Measurements from ENCODE around the gene HIBCH.

The HIBCH gene

DNA sequence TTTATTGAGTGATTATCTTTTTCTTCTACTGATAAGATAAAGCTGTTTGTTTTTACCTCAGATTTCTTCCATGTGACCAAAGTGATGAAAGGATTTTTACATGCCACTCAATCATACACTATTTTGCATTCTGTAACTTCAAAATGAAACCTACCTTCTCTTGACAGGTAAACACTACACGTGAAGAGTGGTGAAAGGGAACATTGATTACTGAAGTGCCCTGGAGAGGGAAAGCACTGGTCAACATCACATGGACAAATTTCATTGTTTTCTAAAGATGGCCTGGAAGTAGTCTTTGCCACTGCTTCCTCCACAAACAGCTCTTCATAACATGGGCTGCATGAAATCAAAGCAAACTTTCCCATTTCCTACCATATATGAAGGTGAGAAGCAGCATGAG is 120.1 kb downstream of the HIBCH start:
- no peak for DNase-seq (ENCODE audit: low spot score)
- TF ChIP-seq CTCF (IDR thresholded peaks at IDR 0.05; ENCODE audit: borderline replicate concordance, control extremely low read depth, extremely low read depth, insufficient read depth, missing control alignments), result no peak
- in situ Hi-C loops (cut with MboI; ENCODE audit: low sequenced_read_pairs, unreplicated experiment), result no loop called here

DNA sequence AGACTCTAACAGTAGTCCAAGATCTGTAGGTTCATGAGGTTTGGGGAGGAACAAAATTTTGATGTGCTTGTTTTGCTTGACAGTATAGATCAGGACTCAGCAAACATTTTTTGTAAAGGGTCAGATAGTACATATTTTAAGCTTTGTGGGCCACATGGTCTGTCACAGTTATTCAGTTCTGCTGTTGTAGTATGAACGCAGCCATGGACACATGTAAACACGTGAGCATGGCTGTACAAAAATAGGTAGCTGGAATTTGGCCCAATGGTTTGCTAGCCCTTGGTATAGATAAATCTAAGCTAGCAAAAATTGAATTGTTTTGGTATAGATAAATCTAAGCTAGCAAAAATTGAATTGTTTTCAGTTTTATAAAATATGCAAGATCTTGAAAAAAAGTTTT is 120.5 kb downstream of the HIBCH start:
- no peak for DNase-seq (ENCODE audit: low spot score)
- in situ Hi-C loops (cut with MboI; ENCODE audit: low sequenced_read_pairs, unreplicated experiment), result no loop called here
- TF ChIP-seq CTCF (IDR thresholded peaks at IDR 0.05; ENCODE audit: borderline replicate concordance, control extremely low read depth, extremely low read depth, insufficient read depth, missing control alignments), result no peak

DNA sequence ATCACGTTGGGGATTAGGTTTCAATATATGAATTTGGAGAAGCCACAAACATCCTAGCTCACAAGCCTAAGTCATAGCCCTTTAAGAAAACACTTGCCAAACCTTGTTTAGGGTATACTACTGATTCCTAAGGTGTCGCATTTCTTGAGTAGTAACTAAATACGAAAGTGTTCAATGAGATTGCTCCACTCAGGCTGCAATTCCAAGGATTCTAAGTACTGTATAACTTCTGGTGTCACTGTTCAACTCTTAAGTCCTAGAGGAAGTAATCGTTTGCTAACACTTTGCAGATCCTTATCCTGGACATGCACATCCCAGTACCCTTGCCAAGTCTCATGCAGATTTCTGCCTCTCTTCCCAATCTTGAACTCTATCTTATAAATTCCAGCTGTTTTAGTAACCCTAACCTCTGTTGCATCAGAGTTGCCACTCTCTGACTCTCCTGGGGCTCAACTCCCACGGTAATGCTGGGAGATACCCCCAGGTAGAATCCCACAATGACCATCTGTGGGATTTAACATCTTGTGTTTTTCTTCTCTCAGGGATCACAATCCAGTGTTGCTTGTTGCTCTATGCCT is 122.4 kb downstream of the HIBCH start:
- no peak for TF ChIP-seq CTCF (IDR thresholded peaks at IDR 0.05; ENCODE audit: borderline replicate concordance, control extremely low read depth, extremely low read depth, insufficient read depth, missing control alignments)
- in situ Hi-C loops (cut with MboI; ENCODE audit: low sequenced_read_pairs, unreplicated experiment), result no loop called here
- no peak for DNase-seq (ENCODE audit: low spot score)

- TF ChIP-seq CTCF (IDR thresholded peaks at IDR 0.05; ENCODE audit: borderline replicate concordance, control extremely low read depth, extremely low read depth, insufficient read depth, missing control alignments), result no peak
- DNase-seq (ENCODE audit: low spot score), result no peak
- in situ Hi-C loops (cut with MboI; ENCODE audit: low sequenced_read_pairs, unreplicated experiment), result no loop called here
Measured at GRCh38 chr2:190190507-190191162, 129.0 kb downstream of the HIBCH start.

GRCh38 chr2:190188289-190188688 is 131.3 kb downstream of the HIBCH start:
- in situ Hi-C loops (cut with MboI; ENCODE audit: low sequenced_read_pairs, unreplicated experiment), result no loop called here
- no peak for DNase-seq (ENCODE audit: low spot score)
- TF ChIP-seq CTCF (IDR thresholded peaks at IDR 0.05; ENCODE audit: borderline replicate concordance, control extremely low read depth, extremely low read depth, insufficient read depth, missing control alignments), result no peak

DNA sequence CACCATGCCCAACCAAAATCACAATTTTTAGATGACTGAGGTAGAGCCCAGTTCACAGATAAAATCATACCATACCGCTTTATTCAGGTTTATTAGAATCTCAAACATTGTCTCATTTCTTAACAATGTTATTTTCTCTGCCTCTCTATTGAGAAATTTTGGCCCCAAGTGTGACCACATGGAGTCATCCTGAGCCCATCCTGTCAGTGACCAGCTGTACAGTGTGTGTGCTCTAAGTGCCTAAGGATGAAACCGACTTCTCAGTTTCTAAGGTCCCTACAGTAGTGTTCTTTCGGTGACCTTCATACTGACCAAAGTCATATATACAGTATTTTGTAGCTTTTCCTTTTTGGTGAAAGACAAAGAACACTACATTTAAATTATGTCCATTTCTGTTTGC is 133.4 kb downstream of the HIBCH start:
- in situ Hi-C loops (cut with MboI; ENCODE audit: low sequenced_read_pairs, unreplicated experiment), result no loop called here
- no peak for TF ChIP-seq CTCF (IDR thresholded peaks at IDR 0.05; ENCODE audit: borderline replicate concordance, control extremely low read depth, extremely low read depth, insufficient read depth, missing control alignments)
- no peak for DNase-seq (ENCODE audit: low spot score)

Data from GM13976 (cell line).